HEK293 (cell line): Measurements from ENCODE around the gene MYOZ3.

Experiments used
- ATF2 ChIP-seq: fragments of 450-650 bp; formaldehyde crosslinking; IDR thresholded peaks from 2 replicates; pipeline ENCODE4 v1.5.1; 2016; ENCODE audit warnings: missing biosample characterization, missing genetic modification characterization, low read depth
- CTCF ChIP-seq: fragments of 450-650 bp; formaldehyde crosslinking; IDR thresholded peaks from 2 replicates; pipeline ENCODE4 v1.5.1; 2016; ENCODE audit warnings: missing biosample characterization, missing genetic modification characterization
- SALL2 ChIP-seq: fragments of 450-650 bp; formaldehyde crosslinking; IDR thresholded peaks from 2 replicates; pipeline ENCODE4 v1.5.0; 2017; ENCODE audit warnings: missing biosample characterization, mild to moderate bottlenecking, missing genetic modification characterization, borderline replicate concordance
- ZBTB10 ChIP-seq: fragments of 450-650 bp; formaldehyde crosslinking; IDR thresholded peaks from 2 replicates; pipeline ENCODE4 v1.5.1; 2016; ENCODE audit warnings: missing biosample characterization, missing genetic modification characterization
- ZBTB26 ChIP-seq: fragments of 450-650 bp; formaldehyde crosslinking; optimal IDR thresholded peaks from 2 replicates; pipeline ENCODE3; 2016; ENCODE audit warnings: missing biosample characterization, mild to moderate bottlenecking, missing genetic modification characterization
- ZNF350 ChIP-seq: fragments of 450-650 bp; formaldehyde crosslinking; IDR thresholded peaks from 2 replicates; pipeline ENCODE4 v1.5.0; 2017; ENCODE audit warnings: missing biosample characterization, mild to moderate bottlenecking, missing genetic modification characterization
- ZNF488 ChIP-seq: fragments of 450-650 bp; formaldehyde crosslinking; IDR thresholded peaks from 2 replicates; pipeline ENCODE4 v1.5.1; 2016; ENCODE audit warnings: missing biosample characterization, missing genetic modification characterization
- ZNF624 ChIP-seq: fragments of 450-650 bp; formaldehyde crosslinking; IDR thresholded peaks from 2 replicates; pipeline ENCODE4 v1.5.1; 2017; ENCODE audit warnings: missing biosample characterization, missing genetic modification characterization
- ZNF704 ChIP-seq: fragments of 450-650 bp; formaldehyde crosslinking; IDR thresholded peaks from 2 replicates; pipeline ENCODE4 v1.5.1; 2016; ENCODE audit warnings: missing biosample characterization, missing genetic modification characterization

GRCh38 chr5:150641006-150641570 lies 20.0 kb upstream of the MYOZ3 start:
- TF ChIP-seq ZNF488 (no peak), ZNF704 (tag by site-specific recombination) (no peak), ZNF624 (tag by site-specific recombination) (no peak), CTCF (tag by site-specific recombination) (no peak), ATF2 (tag by site-specific recombination) (no peak), ZBTB10 (no peak), SALL2 (tag by site-specific recombination) (no peak), ZNF350 (no peak), ZBTB26 (no peak)
